Subcutaneous abdominal adipose tissue (tissue), 5 donors: ENCODE results near the gene NFILZ.
"Not testable (repeated sequence)": the region's sequence is repeated elsewhere in the genome, so short reads cannot be mapped to it uniquely, and the experiment has no call there.

Source experiments
- H3K27ac ChIP-seq: one replicate; pipeline ENCODE4 v1.7.0; 2013; ENCODE audit warnings: low read depth, mild to moderate bottlenecking, inconsistent platforms, low read length, moderate library complexity
- H3K27me3 ChIP-seq, 5 donors: one replicate each; pipeline ENCODE4 v1.7.0; 2013; ENCODE audit warnings: low read length in 5 of 5, inconsistent platforms in 1 of 5; ENCODE audit not compliant: control insufficient read depth in 5 of 5, insufficient read depth in 4 of 5
- H3K36me3 ChIP-seq, 5 donors: one replicate each; pipeline ENCODE4 v1.7.0; 2013; ENCODE audit warnings: low read length in 5 of 5; ENCODE audit not compliant: control insufficient read depth in 5 of 5, insufficient read depth in 5 of 5
- H3K4me1 ChIP-seq, 5 donors: one replicate each; pipeline ENCODE4 v1.7.0; 2013; ENCODE audit warnings: low read length in 5 of 5, mild to moderate bottlenecking in 3 of 5, moderate library complexity in 1 of 5; ENCODE audit not compliant: control insufficient read depth in 5 of 5, insufficient read depth in 5 of 5
- H3K4me3 ChIP-seq, 5 donors: one replicate each; pipeline ENCODE4 v1.7.0; 2013; ENCODE audit warnings: low read length in 5 of 5, low read depth in 1 of 5
- H3K9ac ChIP-seq, 5 donors: one replicate each; pipeline ENCODE4 v1.7.0; 2013; ENCODE audit warnings: low read length in 5 of 5, mild to moderate bottlenecking in 4 of 5, moderate library complexity in 3 of 5
- H3K9me3 ChIP-seq, 5 donors: one replicate each; pipeline ENCODE4 v1.7.0; 2013; ENCODE audit warnings: low read length in 5 of 5; ENCODE audit not compliant: control insufficient read depth in 5 of 5
- donor health status: healthy.
- donor health status: healthy.
- donor health status: healthy.
- donor health status: healthy.
- donor health status: healthy.

Gene NFILZ

DNA sequence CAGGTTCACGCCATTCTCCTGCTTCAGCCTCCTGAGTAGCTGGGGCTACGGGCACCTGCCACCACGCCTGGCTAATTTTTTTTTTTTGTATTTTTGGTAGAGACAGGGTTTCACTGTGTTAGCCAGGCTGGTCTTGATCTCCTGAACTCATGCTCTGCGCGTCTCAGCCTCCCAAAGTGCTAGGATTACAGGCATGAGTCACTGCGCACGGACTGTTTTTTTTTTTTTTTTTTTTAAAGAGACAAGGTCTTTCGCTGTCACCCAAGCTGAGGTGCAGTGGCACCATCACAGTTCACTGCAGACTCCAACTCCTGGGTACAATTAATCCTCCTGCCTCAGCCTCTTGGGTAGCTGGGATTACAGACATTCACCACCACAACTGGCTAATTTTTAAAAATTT is 11.7 kb upstream of the NFILZ start:
- no peak overlapping the region for H3K9ac ChIP-seq
- H3K27ac ChIP-seq = no peak overlapping the region
- peaks cover 0 to 2% (median 0%) of the 10 kb centered on the region in 5 donors for H3K4me1 ChIP-seq
- no peaks in the 10 kb centered on the region for H3K9me3 ChIP-seq
- H3K36me3 ChIP-seq = no peaks in the 10 kb centered on the region
- peaks cover 0 to 12% (median 9%) of the 10 kb centered on the region in 5 donors for H3K27me3 ChIP-seq
- no peak overlapping the region for H3K4me3 ChIP-seq

DNA sequence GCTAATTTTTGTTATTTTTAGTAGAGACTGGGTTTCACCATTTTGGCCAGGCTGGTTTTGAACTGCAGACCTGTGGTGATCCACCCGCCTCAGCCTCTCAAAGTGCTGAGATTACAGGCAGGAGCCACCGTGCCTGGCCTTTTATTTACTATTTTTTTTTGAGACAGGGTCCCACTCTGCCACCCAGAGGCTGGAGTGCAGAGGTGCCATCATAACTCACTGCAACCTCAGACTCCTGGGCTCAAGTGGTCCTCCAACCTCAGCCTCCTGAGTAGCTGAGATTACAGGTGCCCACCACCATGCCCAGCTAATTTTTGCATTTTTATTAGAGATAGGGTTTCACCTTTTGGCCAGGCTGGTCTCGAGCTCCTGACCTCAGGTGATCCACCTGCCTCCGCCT is 7.5 kb upstream of the NFILZ start:
- not testable (repeated sequence) for H3K27me3 ChIP-seq, H3K9me3 ChIP-seq, H3K4me1 ChIP-seq

DNA sequence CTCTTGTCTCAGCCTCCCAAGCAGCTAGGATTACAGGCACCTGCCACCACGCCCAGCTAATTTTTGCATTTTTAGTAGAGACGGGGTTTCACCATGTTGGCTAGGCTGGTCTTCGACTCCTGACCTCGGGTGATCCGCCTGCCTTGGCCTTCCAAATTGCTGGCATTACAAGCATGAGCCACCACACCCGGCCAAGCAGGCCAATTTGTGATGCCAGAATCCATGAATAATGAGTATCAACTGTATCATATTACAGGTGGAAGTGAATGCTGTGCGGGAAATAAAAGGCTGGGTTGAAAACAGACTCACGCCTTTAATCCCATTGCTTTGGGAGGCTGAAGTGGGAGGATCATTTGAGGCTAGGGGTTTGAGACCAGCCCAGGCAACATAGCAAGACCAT is 3.6 kb upstream of the NFILZ start:
- no peak overlapping the region for H3K9ac ChIP-seq
- H3K4me3 ChIP-seq = no peak overlapping the region
- peaks cover 0 to 16% (median 9%) of the 10 kb centered on the region in 5 donors for H3K9me3 ChIP-seq
- H3K36me3 ChIP-seq = no peaks in the 10 kb centered on the region
- H3K27ac ChIP-seq = no peak overlapping the region
- H3K4me1 ChIP-seq = peaks cover 0 to 9% (median 3%) of the 10 kb centered on the region in 5 donors
- H3K27me3 ChIP-seq = no peaks in the 10 kb centered on the region

More for the DNA sequence above, 7.5 kb upstream of the NFILZ start:
- not testable (repeated sequence) for H3K4me3 ChIP-seq, H3K27ac ChIP-seq, H3K9ac ChIP-seq, H3K36me3 ChIP-seq

DNA sequence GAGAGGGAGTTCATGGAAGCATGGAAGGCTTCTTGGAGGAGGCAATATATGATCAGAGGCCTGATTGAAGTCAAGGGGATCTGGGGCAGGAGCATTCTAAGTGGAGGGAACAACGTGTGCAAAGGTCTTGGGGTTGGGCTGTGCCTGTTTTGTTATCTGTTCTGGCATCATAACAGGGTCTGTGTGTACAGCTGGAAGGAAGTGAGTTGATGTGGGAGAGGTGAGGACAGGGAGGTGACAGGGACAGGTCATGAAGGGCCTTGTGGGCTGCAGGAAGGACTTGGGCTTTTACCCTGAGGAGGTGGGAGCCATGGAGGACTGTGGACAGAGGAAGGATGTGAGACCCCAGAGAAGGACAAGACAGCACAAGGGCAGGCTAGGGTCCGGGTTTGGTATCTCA is 1.2 kb upstream of the NFILZ start:
- Histone ChIP-seq H3K9me3 (peaks cover 0 to 16% (median 9%) of the 10 kb centered on the region in 5 donors), H3K36me3 (no peaks in the 10 kb centered on the region), H3K27ac (no peak overlapping the region), H3K4me1 (peaks cover 0 to 10% (median 3%) of the 10 kb centered on the region in 5 donors), H3K9ac (no peak overlapping the region), H3K27me3 (no peaks in the 10 kb centered on the region), H3K4me3 (no peak overlapping the region)

DNA sequence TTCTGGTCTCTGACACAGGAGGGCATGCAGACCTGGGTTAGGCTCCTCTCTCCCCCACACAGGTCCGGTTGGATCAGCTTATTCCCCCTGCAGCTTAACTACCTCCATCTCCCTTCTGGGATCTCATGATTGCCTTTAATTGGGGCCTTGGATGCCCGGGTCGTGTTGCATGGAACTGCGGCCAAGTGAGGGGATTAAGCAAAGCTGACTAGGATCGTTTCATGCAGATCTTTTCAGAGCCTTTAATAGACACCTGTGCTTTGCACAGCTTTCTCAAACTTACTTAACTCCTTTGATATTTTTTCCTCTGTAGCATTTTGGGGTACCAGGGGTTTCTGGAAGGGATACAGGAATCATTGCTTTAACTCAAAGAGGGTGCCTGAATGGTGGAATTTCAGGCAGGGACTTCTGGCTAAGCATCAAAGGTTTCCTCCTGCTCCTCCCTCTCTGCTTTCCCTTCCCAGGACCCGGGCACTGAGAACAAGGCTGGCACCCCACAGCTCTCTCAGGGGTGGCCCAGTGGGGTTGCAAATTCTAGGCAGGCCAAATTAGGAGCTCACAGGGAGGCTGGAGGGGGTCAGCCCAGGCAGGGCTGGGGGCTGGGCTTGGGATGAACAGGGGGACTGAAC is 477 bp downstream of the NFILZ start:
- peaks cover 0 to 10% (median 3%) of the 10 kb centered on the region in 5 donors for H3K4me1 ChIP-seq
- H3K27me3 ChIP-seq = no peaks in the 10 kb centered on the region
- no peak overlapping the region for H3K9ac ChIP-seq
- no peak overlapping the region for H3K27ac ChIP-seq
- H3K9me3 ChIP-seq = peaks cover 0 to 16% (median 9%) of the 10 kb centered on the region in 5 donors
- H3K4me3 ChIP-seq = no peak overlapping the region
- H3K36me3 ChIP-seq = no peaks in the 10 kb centered on the region

DNA sequence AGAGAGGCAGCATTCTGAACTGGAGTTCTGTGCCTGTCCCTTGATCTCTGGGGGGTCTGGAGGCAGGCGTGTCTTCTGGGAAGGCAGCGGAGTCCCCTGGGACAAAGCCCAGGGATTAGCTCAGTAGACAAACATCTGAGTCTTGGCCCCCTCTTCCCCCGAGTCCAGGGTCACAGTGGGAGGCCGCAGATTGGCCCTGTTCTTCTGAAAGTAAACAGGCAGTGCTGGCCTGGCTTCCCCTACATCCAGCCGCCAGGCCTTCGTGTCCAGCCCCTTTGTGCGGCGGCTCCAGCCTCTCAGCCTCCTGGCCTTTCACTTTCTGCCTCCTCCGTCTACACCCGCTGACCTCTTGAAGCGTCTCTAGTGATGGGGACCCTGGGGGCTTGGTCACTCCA is 989 bp downstream of the NFILZ start:
- Histone ChIP-seq H3K27me3 (no peaks in the 10 kb centered on the region), H3K27ac (no peak overlapping the region), H3K9ac (no peak overlapping the region), H3K36me3 (no peaks in the 10 kb centered on the region), H3K4me3 (no peak overlapping the region), H3K9me3 (peaks cover 0 to 16% (median 9%) of the 10 kb centered on the region in 5 donors), H3K4me1 (peaks cover 0 to 10% (median 3%) of the 10 kb centered on the region in 5 donors)

DNA sequence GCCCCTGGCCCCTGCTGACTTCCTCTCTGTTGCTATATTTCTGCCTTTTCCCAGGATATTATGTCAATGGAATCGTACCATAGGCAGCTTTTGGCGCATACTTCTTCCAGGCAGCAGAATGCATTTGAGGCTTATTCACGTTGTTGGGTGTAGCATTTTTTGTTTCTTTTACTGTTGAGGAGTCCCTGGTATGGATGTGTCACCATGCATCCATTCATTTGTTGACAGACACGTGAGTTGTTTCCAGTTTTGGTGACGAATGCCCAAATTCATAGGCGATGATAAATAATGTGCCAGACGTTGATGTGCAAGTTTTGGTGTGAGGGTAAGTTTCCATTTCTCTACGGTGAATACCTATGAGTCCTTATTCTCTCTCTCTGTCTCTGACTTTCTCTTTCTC is 5.0 kb downstream of the NFILZ start:
- H3K9me3 ChIP-seq = peaks cover 0 to 6% (median 4%) of the 10 kb centered on the region in 5 donors
- no peaks in the 10 kb centered on the region for H3K36me3 ChIP-seq
- no peak overlapping the region for H3K27ac ChIP-seq
- peaks cover 2 to 25% (median 12%) of the 10 kb centered on the region in 5 donors for H3K4me1 ChIP-seq
- H3K9ac ChIP-seq = no peak overlapping the region
- H3K4me3 ChIP-seq = no peak overlapping the region
- peaks cover 0 to 3% (median 0%) of the 10 kb centered on the region in 5 donors for H3K27me3 ChIP-seq

DNA sequence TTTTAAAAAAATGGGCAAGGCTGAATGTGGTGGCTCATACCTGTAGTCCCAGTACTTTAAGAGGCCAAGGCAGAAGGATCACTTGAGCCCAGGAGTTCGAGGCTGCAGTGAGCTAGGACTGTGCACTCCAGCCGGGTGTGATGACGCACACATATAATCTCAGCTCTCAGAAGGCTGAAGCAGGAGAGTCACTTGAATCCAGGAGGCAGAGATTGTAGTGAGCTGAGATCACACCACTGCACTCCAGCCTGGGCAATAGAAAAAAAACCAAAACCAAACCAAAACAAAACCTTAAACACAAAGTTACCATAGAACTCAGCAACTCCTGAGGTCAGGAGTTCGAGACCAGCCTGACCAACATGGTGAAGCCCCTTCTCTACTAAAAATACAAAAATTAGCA is 6.6 kb downstream of the NFILZ start:
- H3K9me3 ChIP-seq = peaks cover 0 to 11% (median 6%) of the 10 kb centered on the region in 5 donors
- not testable (repeated sequence) for H3K9ac ChIP-seq, H3K4me3 ChIP-seq, H3K36me3 ChIP-seq, H3K27me3 ChIP-seq, H3K27ac ChIP-seq
- H3K4me1 ChIP-seq = peaks cover 2 to 21% (median 9%) of the 10 kb centered on the region in 5 donors

DNA sequence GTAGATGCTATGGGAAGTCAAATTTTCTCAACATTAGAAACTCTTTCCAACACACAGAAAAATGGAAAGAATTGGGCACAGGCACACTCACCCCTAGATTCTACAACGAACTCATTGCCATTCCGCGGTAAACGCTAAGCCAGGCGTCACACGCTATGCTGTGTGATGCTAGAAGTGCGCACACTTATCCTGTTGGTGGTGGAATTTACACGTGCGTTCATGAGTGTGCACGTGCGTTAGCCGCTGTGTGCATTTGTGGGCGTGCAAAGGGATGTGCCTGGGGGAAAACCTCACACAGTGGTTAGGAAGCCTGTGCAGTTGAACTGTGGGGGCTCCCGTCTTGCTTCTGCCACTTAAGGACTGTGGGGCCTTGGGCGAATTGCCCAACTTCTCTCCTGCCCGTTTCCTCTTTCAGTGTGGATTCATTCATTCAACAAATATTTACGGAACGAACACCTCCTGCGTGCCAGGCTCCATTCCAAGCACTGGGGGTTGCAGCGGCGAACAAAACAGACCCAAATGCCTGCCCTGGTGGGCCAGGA is 7.7 kb downstream of the NFILZ start:
- Histone ChIP-seq H3K27ac (no peak overlapping the region), H3K9me3 (peaks cover 0 to 16% (median 10%) of the 10 kb centered on the region in 5 donors)

DNA sequence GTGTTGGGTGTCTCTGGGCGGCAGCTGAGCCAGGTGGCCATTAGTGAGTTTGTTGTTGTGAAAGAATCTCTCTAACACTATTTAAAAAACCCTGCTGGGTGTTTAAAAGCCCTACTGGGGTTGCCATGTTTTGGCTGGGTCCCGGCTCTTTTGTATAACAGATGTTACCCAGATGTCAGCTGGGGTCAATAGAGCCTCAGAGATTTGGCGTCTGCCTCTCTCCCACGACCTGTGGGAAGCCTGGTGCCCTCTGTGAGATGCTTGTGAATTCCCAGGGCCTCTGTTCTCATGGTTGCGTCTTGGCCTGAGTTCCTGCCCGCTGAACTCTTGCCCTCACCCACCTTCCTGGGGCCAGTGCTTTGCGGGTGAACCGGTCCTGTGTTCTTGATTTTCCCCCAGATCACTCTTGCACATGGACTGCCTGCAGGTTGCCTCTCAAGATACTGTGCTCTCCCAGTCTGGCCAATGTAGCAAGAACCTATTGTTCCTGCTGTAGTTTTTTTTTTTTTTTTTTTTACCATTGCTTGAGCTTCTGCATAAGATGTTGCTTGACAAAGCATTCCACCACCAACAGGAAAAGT is 9.5 kb downstream of the NFILZ start:
- Histone ChIP-seq H3K4me1 (peaks cover 2 to 21% (median 9%) of the 10 kb centered on the region in 5 donors), H3K27me3 (peaks cover 0 to 3% (median 0%) of the 10 kb centered on the region in 5 donors), H3K9me3 (peaks cover 0 to 16% (median 10%) of the 10 kb centered on the region in 5 donors), H3K9ac (no peak overlapping the region), H3K36me3 (no peaks in the 10 kb centered on the region), H3K27ac (no peak overlapping the region), H3K4me3 (no peak overlapping the region)

More for the DNA sequence above, 7.7 kb downstream of the NFILZ start:
- H3K9ac ChIP-seq = no peak overlapping the region
- no peak overlapping the region for H3K4me3 ChIP-seq
- peaks cover 0 to 3% (median 0%) of the 10 kb centered on the region in 5 donors for H3K27me3 ChIP-seq
- H3K4me1 ChIP-seq = peaks cover 2 to 21% (median 9%) of the 10 kb centered on the region in 5 donors
- no peaks in the 10 kb centered on the region for H3K36me3 ChIP-seq
